PC-3 (cell line): Measurements from ENCODE around the gene CYP27C1.

Source experiments
- CTCF ChIP-seq: fragments of 300-600 bp; sonication (generic); conservative IDR thresholded peaks from 2 replicates; pipeline ENCODE4 v1.5.1; 2017; ENCODE audit warnings: antibody characterized with exemption, low read depth, mild to moderate bottlenecking, low read length
- EZH2 ChIP-seq: fragments of 300-600 bp; sonication (generic); IDR thresholded peaks from one replicate; pipeline ENCODE4 v1.6.1; 2017; ENCODE audit warnings: antibody characterized with exemption, mild to moderate bottlenecking, low read length; ENCODE audit not compliant: unreplicated experiment
- EZH2phosphoT487 ChIP-seq: fragments of 300-600 bp; sonication (generic); IDR thresholded peaks from 2 replicates; pipeline ENCODE4 v1.6.1; 2018; ENCODE audit warnings: mild to moderate bottlenecking, antibody characterized with exemption, low read length, borderline replicate concordance

GRCh38 chr2:127261804-127262406 lies 41.8 kb upstream of the CYP27C1 start:
- TF ChIP-seq CTCF, result no peak
- no peak for TF ChIP-seq EZH2
- no peak for TF ChIP-seq EZH2phosphoT487
